Measurements from ENCODE around the gene CRY1. TPM values are rescaled to one million over a fixed set of nuclear protein-coding genes. Genes with fewer than 3 reads are reported as not detected.

CRY1 gene
- polyA plus RNA-seq, 1 donor (not counting 4 experiments of a cell fraction or from before 2014, with no cell fraction given) = 10.0 TPM

DNA sequence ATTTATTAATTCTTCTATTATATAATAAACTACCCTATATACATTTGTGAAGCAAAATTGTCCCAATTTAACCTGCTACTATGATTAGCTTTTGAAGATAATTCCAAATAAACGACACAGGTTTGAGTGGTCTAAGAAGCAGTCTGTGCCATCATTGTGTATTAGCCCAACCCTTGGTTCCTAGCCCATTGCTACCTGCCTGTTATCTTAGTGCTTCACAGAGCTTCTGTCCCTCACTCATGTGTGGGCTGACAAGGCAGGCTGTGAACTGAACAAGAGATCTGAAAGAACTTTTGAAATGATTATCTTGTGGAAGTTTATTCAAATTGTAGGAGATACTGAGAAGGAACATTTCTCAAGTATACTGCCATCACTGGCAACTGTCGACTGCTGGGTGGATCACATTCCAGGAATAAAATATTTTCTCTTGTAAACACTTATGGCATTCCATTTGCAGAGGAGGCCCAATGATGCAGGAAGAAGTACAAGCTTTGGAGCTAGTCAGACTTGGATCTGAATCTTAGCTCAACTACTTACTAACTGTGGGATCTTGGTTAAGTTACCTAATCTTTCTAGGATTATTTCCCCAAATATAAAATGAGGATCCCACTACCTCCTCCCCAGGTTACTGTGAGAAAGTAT is 98.6 kb downstream of the CRY1 start:
- no peak overlapping the region for H3K27ac ChIP-seq (ENCODE audit: control insufficient read depth, insufficient read depth, low read length)
- no peak for FAIRE-seq
- no peak for DNase-seq (ENCODE audit: low read depth, low spot score)
- no peaks in the 10 kb centered on the region for H3K9me3 ChIP-seq (ENCODE audit: control insufficient read depth, low read depth, low read length)
- dilution Hi-C loops (cut with MboI; ENCODE audit: extremely low pct_ligation_motif_present, low sequenced_read_pairs) = no loop called here
- H3K4me2 ChIP-seq (ENCODE audit: control insufficient read depth, extremely low read depth, insufficient read depth, low read depth, low read length) = no peak overlapping the region
- no peaks in the 10 kb centered on the region for H3K27me3 ChIP-seq (ENCODE audit: control insufficient read depth, extremely low read depth, insufficient read depth, low read length)
- no peaks in the 10 kb centered on the region for H3K79me2 ChIP-seq (ENCODE audit: control insufficient read depth, insufficient read depth, low read length)
- TF ChIP-seq, protein P1, sequence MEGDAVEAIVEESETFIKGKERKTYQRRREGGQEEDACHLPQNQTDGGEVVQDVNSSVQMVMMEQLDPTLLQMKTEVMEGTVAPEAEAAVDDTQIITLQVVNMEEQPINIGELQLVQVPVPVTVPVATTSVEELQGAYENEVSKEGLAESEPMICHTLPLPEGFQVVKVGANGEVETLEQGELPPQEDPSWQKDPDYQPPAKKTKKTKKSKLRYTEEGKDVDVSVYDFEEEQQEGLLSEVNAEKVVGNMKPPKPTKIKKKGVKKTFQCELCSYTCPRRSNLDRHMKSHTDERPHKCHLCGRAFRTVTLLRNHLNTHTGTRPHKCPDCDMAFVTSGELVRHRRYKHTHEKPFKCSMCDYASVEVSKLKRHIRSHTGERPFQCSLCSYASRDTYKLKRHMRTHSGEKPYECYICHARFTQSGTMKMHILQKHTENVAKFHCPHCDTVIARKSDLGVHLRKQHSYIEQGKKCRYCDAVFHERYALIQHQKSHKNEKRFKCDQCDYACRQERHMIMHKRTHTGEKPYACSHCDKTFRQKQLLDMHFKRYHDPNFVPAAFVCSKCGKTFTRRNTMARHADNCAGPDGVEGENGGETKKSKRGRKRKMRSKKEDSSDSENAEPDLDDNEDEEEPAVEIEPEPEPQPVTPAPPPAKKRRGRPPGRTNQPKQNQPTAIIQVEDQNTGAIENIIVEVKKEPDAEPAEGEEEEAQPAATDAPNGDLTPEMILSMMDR (optimal IDR thresholded peaks at IDR 0.05 in 1 of 3, IDR thresholded peaks at IDR 0.05 in 1 of 3, conservative IDR thresholded peaks at IDR 0.05 in 1 of 3; ENCODE audit: extremely low read depth in 1 of 3, insufficient read depth in 2 of 3, low read length in 3 of 3) = no peak
- TF ChIP-seq EZH2 (IDR thresholded peaks at IDR 0.05; ENCODE audit: low read length) = no peak
- peaks cover 6% of the 10 kb centered on the region for H3K4me1 ChIP-seq (ENCODE audit: control insufficient read depth, extremely low read depth, insufficient read depth, low read length)
- H3K9me1 ChIP-seq (ENCODE audit: control insufficient read depth, extremely low read depth, insufficient read depth, low read length) = no peaks in the 10 kb centered on the region
- no peaks in the 10 kb centered on the region for H4K20me1 ChIP-seq (ENCODE audit: control insufficient read depth, extremely low read depth, insufficient read depth, low read length)
- no peaks in the 10 kb centered on the region for H3K36me3 ChIP-seq (ENCODE audit: control insufficient read depth in 2 of 2, extremely low read depth in 1 of 2, insufficient read depth in 2 of 2, low read length in 2 of 2)
- H3K9ac ChIP-seq (ENCODE audit: control insufficient read depth, extremely low read depth, insufficient read depth, low read length) = no peak overlapping the region
- no peak overlapping the region for H3K4me3 ChIP-seq (ENCODE audit: control insufficient read depth in 2 of 3, extremely low read depth in 1 of 3, insufficient read depth in 2 of 3, low read depth in 1 of 3, low read length in 3 of 3)
- H2AFZ ChIP-seq (ENCODE audit: control insufficient read depth, low read length) = no peak overlapping the region

DNA sequence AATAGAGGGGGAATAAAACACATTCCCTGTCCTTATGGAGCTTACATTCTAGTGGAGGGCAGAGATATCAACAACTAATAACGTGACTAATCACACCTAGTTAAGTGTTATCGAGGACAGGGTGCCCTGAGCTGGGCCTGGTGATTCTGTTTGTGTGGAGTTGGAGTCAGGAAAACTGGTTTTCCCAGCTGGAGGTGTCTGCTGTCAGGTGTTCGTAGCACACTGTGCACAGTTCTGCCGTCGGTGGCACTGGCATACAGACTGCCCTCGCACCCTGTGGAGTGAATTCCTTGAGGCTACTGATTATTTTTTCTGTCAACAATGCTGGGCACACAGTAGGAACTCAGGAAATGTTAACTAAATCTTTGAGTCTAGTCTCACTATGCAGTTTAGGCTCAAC is 105.5 kb downstream of the CRY1 start:
- Histone ChIP-seq H2AFZ (ENCODE audit: control insufficient read depth, low read length) (peak overlapping the region; percentile 8), H3K36me3 (ENCODE audit: control insufficient read depth in 2 of 2, extremely low read depth in 1 of 2, insufficient read depth in 2 of 2, low read length in 2 of 2) (peaks cover 0 to 5% of the 10 kb centered on the region in 2 experiments), H3K4me3 (ENCODE audit: control insufficient read depth in 2 of 3, extremely low read depth in 1 of 3, insufficient read depth in 2 of 3, low read depth in 1 of 3, low read length in 3 of 3) (no peak overlapping the region), H3K79me2 (ENCODE audit: control insufficient read depth, insufficient read depth, low read length) (peaks cover 1% of the 10 kb centered on the region), H3K9ac (ENCODE audit: control insufficient read depth, extremely low read depth, insufficient read depth, low read length) (no peak overlapping the region), H3K27me3 (ENCODE audit: control insufficient read depth, extremely low read depth, insufficient read depth, low read length) (no peaks in the 10 kb centered on the region), H3K9me1 (ENCODE audit: control insufficient read depth, extremely low read depth, insufficient read depth, low read length) (no peaks in the 10 kb centered on the region), H3K27ac (ENCODE audit: control insufficient read depth, insufficient read depth, low read length) (no peak overlapping the region), H3K4me2 (ENCODE audit: control insufficient read depth, extremely low read depth, insufficient read depth, low read depth, low read length) (peak overlapping the region; percentile 33), H3K4me1 (ENCODE audit: control insufficient read depth, extremely low read depth, insufficient read depth, low read length) (peaks cover 11% of the 10 kb centered on the region), H4K20me1 (ENCODE audit: control insufficient read depth, extremely low read depth, insufficient read depth, low read length) (no peaks in the 10 kb centered on the region), H3K9me3 (ENCODE audit: control insufficient read depth, low read depth, low read length) (no peaks in the 10 kb centered on the region)
- DNase-seq (ENCODE audit: low read depth, low spot score) = no peak
- dilution Hi-C loops (cut with MboI; ENCODE audit: extremely low pct_ligation_motif_present, low sequenced_read_pairs) = no loop called here
- no peak for TF ChIP-seq EZH2 (IDR thresholded peaks at IDR 0.05; ENCODE audit: low read length)
- TF ChIP-seq, protein P1 (optimal IDR thresholded peaks at IDR 0.05 in 1 of 3, IDR thresholded peaks at IDR 0.05 in 1 of 3, conservative IDR thresholded peaks at IDR 0.05 in 1 of 3; ENCODE audit: extremely low read depth in 1 of 3, insufficient read depth in 2 of 3, low read length in 3 of 3) = no peak
- peak; percentile 5 for FAIRE-seq
